GM12874 (cell line): ENCODE measurements around the gene CCDC40.

ENCODE experiments used
- TF ChIP-seq, protein P1 (sequence below): IDR thresholded peaks from 2 replicates; pipeline ENCODE4 v1.5.1; 2011; ENCODE audit warnings: low read depth, mild to moderate bottlenecking, control low read depth, low read length, moderate library complexity; ENCODE audit not compliant: insufficient read depth

CCDC40 gene

DNA sequence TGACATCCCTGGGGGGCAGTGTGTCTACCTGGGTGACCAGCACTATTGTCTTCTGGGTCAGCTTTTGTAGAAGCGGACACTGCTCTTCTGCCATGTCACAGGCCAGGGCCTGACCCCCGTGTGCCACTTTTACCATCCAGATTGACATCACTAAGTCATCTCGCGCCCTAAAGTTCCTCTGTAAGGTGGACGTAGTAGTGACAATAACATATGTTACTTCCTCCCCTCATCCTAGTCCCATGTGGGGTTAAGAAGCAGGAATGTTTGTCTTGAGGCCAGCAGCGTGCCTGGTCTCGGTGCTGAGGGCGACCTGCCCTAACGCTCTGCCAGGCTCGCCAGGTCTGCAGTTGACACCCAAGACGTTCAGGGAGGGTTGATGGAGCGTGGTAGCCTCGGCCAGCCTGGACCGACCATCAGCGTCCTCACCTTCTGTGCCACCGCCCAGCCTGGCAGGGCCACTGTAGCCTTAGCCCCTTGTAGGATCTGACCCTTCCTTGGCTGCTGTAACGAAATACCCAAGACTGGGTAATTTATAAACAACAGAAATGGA lies 85.7 kb downstream of the CCDC40 start:
- TF ChIP-seq, protein P1, sequence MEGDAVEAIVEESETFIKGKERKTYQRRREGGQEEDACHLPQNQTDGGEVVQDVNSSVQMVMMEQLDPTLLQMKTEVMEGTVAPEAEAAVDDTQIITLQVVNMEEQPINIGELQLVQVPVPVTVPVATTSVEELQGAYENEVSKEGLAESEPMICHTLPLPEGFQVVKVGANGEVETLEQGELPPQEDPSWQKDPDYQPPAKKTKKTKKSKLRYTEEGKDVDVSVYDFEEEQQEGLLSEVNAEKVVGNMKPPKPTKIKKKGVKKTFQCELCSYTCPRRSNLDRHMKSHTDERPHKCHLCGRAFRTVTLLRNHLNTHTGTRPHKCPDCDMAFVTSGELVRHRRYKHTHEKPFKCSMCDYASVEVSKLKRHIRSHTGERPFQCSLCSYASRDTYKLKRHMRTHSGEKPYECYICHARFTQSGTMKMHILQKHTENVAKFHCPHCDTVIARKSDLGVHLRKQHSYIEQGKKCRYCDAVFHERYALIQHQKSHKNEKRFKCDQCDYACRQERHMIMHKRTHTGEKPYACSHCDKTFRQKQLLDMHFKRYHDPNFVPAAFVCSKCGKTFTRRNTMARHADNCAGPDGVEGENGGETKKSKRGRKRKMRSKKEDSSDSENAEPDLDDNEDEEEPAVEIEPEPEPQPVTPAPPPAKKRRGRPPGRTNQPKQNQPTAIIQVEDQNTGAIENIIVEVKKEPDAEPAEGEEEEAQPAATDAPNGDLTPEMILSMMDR: no peak

DNA sequence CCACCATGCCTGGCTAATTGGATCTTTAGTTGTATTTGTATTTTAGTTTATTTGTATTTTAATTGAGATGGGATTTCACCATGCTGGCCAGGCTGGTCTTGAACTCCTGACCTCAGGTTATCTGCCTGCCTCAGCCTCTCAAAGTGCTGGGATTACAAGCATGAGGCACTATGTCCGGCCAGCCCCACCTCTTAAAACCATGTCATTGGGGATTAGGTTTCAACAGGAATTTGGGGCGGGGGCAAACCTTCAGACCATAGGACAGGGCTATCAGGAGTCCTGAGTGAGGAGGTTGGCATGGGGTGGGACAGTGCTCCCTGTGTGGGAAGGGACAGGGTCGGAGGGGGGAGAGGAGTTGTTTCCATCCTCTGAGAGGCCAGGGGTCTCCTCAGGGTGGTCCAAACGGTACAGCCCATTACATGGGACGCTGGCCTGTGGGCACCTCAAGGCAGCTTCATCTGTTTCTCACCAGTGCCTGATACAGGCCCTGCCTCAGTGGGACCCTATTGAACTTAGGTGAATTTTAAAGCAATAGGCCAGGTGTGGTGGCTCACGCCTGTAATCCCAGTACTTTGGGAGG lies 86.6 kb downstream of the CCDC40 start:
- TF ChIP-seq, protein P1: no peak

DNA sequence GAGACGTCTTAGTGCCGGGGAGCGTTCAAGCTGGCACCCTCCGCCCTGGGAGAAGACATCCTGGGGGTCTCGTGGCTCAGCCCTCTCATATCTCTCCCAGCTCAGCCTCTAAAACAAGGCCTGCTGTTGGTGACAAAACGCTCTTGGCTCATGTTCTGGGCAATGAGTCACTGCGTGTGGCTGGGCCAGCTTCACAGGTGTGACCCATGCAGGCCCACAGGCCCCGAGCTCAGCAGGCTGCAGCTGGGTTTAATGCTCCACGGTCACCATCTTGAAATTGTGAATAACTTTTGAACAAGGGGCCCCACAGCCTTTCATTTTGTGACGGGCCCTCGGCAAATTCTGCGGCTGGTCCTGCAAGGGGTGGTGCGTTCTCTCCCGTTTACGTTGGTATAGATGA lies 87.3 kb downstream of the CCDC40 start:
- TF ChIP-seq, protein P1: no peak

DNA sequence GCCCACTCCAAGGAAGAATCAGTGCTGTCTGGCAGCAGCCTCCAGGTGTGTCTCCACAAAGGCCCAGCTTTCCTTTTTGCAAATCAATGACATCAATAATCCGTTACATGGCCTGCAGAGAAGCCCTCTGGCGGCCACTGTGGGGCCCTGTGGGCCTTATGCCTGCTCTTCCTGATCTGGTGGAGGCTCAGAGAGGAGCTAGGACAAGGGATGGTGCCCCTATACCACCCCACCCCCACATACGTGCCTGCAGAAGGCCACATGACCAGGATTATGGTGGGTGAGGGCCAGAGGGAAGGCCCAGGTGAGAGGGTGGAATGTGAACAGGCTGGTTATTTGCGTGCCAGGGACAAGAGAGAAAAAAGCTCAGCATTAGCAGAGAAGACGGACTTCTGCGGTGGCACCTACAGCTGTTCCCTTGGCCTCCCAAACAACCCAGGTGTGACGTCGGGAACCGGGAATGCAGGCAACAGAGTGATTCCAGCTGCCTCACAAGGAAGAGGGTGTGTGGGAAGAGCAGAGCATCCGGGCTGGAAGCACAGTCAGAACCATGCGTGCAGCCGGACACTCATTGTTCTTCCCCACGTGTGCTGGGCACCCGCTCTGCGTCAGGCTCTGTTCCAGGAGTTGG lies 88.0 kb downstream of the CCDC40 start:
- TF ChIP-seq, protein P1: peak; percentile 47; the same call in 1 of the 2 replicates

DNA sequence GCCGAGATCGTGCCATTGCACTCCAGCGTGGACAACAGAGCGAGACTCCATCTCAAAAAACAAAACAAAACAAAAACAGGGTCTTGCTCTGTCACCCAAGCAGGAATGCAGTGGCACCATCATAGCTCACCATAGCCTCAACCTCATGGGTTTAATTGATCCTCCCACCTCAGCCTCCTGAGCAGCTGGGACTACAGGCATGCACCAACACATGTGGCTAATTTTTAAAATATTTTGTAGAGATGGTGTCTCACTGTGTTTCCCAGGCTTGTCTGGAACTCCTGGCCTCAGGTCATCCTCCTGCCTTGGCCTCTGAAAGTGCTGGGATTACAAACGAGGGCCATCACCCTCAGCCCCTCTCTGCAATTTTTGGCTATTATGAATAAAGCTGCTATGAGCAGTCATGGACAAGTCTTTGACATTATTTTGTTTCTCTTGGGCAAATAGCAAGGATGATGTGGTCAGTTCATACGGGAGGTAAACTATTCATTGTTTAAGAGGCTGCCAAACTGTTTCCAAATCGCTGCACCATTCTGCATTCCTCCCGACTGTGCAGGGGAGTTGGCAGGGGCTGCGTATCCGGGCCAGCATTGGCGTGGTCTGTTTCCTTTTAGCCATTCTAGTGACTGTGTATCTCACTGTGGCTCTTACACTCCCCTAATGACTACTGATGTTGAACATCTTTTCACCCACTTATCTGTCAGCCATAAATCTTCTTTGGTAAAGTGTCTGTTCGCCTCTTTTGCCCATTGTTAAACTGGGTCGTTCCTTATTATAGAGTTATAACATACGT lies 89.4 kb downstream of the CCDC40 start:
- TF ChIP-seq, protein P1: no peak

DNA sequence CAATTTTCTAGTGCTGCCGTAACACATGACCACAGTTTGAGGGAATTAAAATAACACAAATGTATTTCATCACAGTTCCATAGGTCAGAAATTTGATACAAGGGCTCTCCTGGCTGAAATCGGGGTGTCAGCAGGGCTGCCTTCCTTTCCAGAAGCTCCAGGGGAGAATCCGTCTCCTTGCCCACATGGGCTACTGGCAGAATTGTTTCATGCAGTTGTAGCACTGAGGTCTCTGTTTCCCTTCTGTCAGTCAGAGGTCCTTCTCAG lies 89.9 kb downstream of the CCDC40 start:
- TF ChIP-seq, protein P1: no peak

DNA sequence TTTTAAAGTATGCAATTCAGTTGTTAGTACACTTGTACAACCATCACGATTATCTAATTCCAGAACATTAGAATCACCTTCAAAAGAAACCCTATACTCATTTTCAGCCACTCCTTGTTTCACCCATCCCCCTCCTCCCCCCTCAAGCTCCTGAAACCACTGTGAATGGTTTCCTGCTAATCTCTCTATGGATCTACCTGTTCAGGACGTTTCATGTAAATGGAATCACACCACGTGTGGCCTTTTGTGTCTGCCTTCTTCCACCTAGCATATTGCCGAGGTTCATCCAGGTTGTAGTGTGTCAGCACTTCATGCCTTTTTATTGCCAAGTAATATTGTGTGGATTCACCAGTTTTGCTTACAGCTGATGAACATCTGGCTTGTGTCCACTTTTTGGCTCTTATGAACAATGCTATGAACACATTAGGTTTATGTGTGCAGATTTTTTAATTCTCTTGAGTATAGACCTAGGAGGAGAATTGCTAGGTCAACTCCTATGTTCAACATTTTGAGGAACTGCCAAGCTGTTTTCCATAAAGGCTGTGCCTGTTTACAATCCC lies 92.6 kb downstream of the CCDC40 start:
- TF ChIP-seq, protein P1: no peak
